ENCODE results near the gene AKNA.

DNA sequence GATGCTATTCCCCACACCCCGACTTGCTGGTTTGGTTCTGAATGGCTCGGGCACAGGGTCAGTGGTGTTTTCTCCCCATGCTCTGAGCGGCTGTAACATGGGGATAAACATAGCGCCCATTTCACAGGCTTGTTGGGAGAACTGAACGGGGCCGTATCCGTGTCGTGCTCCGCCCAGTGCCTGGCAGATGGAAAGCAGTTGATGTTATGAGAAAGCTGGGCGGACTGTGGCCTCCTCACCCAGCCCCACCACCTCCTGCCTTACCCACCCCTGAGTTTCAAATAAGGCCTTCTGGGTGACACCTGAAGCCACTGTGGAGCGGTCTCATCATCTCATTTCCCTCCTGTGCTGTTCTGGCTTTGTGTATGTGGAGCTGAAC, 43.6 kb downstream of the AKNA start:
- TF ChIP-seq POLR2A (IDR thresholded peaks at IDR 0.05), result no peak
- TF ChIP-seq, protein P1, sequence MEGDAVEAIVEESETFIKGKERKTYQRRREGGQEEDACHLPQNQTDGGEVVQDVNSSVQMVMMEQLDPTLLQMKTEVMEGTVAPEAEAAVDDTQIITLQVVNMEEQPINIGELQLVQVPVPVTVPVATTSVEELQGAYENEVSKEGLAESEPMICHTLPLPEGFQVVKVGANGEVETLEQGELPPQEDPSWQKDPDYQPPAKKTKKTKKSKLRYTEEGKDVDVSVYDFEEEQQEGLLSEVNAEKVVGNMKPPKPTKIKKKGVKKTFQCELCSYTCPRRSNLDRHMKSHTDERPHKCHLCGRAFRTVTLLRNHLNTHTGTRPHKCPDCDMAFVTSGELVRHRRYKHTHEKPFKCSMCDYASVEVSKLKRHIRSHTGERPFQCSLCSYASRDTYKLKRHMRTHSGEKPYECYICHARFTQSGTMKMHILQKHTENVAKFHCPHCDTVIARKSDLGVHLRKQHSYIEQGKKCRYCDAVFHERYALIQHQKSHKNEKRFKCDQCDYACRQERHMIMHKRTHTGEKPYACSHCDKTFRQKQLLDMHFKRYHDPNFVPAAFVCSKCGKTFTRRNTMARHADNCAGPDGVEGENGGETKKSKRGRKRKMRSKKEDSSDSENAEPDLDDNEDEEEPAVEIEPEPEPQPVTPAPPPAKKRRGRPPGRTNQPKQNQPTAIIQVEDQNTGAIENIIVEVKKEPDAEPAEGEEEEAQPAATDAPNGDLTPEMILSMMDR (IDR thresholded peaks at IDR 0.05), result no peak
- no peak for TF ChIP-seq POLR2AphosphoS5 (IDR thresholded peaks at IDR 0.05; ENCODE audit: insufficient read depth in 1 of 2, low read depth in 1 of 2)

All from vagina (tissue), 2 donors.